Trophoblast cell (in vitro differentiated cells and primary cell): ENCODE measurements around the gene PPP1R1C.

Experiments
- DNase-seq, 2 donors: peaks; one replicate each; pipeline ENCODE4 v3.0.0-alpha.2; 2016
- H2AFZ ChIP-seq: 2 replicates; pipeline ENCODE4 v1.6.1; 2013; ENCODE audit warnings: low read length, moderate library complexity, mild to moderate bottlenecking; ENCODE audit not compliant: insufficient read depth, poor library complexity
- H2AK5ac ChIP-seq: 2 replicates; pipeline ENCODE4 v1.6.1; 2013; ENCODE audit warnings: mild to moderate bottlenecking, low read length
- H2BK120ac ChIP-seq: 2 replicates; pipeline ENCODE4 v1.6.1; 2013; ENCODE audit warnings: low read length, mild to moderate bottlenecking, moderate library complexity; ENCODE audit not compliant: insufficient read depth, poor library complexity
- H2BK12ac ChIP-seq: 2 replicates; pipeline ENCODE4 v1.6.1; 2013; ENCODE audit warnings: mild to moderate bottlenecking, low read length, moderate library complexity
- H2BK5ac ChIP-seq: 2 replicates; pipeline ENCODE4 v1.6.1; 2013; ENCODE audit warnings: low read length, low read depth, moderate library complexity, mild to moderate bottlenecking; ENCODE audit not compliant: poor library complexity
- H3K14ac ChIP-seq: 2 replicates; pipeline ENCODE4 v1.6.1; 2013; ENCODE audit warnings: mild to moderate bottlenecking, low read length
- H3K18ac ChIP-seq: 2 replicates; pipeline ENCODE4 v1.6.1; 2013; ENCODE audit warnings: mild to moderate bottlenecking, low read length
- H3K23ac ChIP-seq: 2 replicates; pipeline ENCODE4 v1.6.1; 2013; ENCODE audit warnings: low read length
- H3K27ac ChIP-seq: 2 replicates; pipeline ENCODE4 v1.5.1; 2013; ENCODE audit warnings: low read depth, mild to moderate bottlenecking, inconsistent platforms, low read length, moderate library complexity
- H3K27me3 ChIP-seq: 2 replicates; pipeline ENCODE4 v1.6.1; 2013; ENCODE audit warnings: inconsistent platforms, mild to moderate bottlenecking, low read length, moderate library complexity; ENCODE audit not compliant: insufficient read depth
- H3K36me3 ChIP-seq, 2 experiments: 1 replicate in 1 of 2; 2 replicates in 1 of 2; pipeline ENCODE4 v1.6.1; 2013; ENCODE audit warnings: low read length in 2 of 2, mild to moderate bottlenecking in 2 of 2, moderate library complexity in 1 of 2; ENCODE audit not compliant: insufficient read depth in 2 of 2, control insufficient read depth in 1 of 2
- H3K4ac ChIP-seq: 2 replicates; pipeline ENCODE4 v1.6.1; 2013; ENCODE audit warnings: low read depth, mild to moderate bottlenecking, low read length, moderate library complexity
- H3K4me1 ChIP-seq, 2 experiments: 1 replicate in 1 of 2; 2 replicates in 1 of 2; pipeline ENCODE4 v1.6.1; 2013; ENCODE audit warnings: low read length in 2 of 2, mild to moderate bottlenecking in 2 of 2, moderate library complexity in 1 of 2; ENCODE audit not compliant: insufficient read depth in 2 of 2, control insufficient read depth in 1 of 2
- H3K4me2 ChIP-seq: 2 replicates; pipeline ENCODE4 v1.6.1; 2013; ENCODE audit warnings: inconsistent platforms, mild to moderate bottlenecking, low read length, moderate library complexity
- H3K4me3 ChIP-seq: 2 replicates; pipeline ENCODE4 v1.5.1; 2013; ENCODE audit warnings: mild to moderate bottlenecking, low read depth, low read length, inconsistent platforms
- H3K79me1 ChIP-seq: one replicate; pipeline ENCODE4 v1.6.1; 2013; ENCODE audit warnings: low read length
- H3K79me2 ChIP-seq: 2 replicates; pipeline ENCODE4 v1.6.1; 2013; ENCODE audit warnings: low read length, mild to moderate bottlenecking; ENCODE audit not compliant: control insufficient read depth, insufficient read depth, poor library complexity
- H3K9ac ChIP-seq: 2 replicates; pipeline ENCODE4 v1.6.1; 2013; ENCODE audit warnings: mild to moderate bottlenecking, low read length
- H3K9me3 ChIP-seq: 2 replicates; pipeline ENCODE4 v1.6.1; 2013; ENCODE audit warnings: low read depth, mild to moderate bottlenecking, control low read depth, inconsistent platforms, low read length; ENCODE audit not compliant: insufficient read depth
- H4K12ac ChIP-seq: 2 replicates; pipeline ENCODE4 v1.6.1; 2013; ENCODE audit warnings: low read depth, mild to moderate bottlenecking, low read length, moderate library complexity
- H4K8ac ChIP-seq: 2 replicates; pipeline ENCODE4 v1.6.1; 2013; ENCODE audit warnings: low read depth, mild to moderate bottlenecking, low read length, moderate library complexity
- H4K91ac ChIP-seq: one replicate; pipeline ENCODE4 v1.6.1; 2013; ENCODE audit warnings: low read depth, mild to moderate bottlenecking, low read length, moderate library complexity
- WGBS: extraction: QIAGEN DNeasy Blood & Tissue Kit; methylation state at CpG from one replicate; pipeline ENCODE4 v1.1.7; 2013; ENCODE audit warnings: missing lambda C conversion rate; ENCODE audit not compliant: insufficient read length, insufficient coverage; ENCODE audit errors: extremely low coverage; 5-methylcytosine and 5-hydroxymethylcytosine counted together

The PPP1R1C gene

GRCh38 chr2:182031956-182032355 is 46.3 kb downstream of the PPP1R1C start:
- Histone ChIP-seq H2BK5ac (no peak overlapping the region), H3K9me3 (no peaks in the 10 kb centered on the region)
- WGBS = no CpG with 5 or more reads among the region's 2 CpGs

GRCh38 chr2:182033449-182033848 is 47.8 kb downstream of the PPP1R1C start:
- Histone ChIP-seq H4K8ac (no peak overlapping the region), H3K4ac (no peak overlapping the region), H3K79me1 (no peaks in the 10 kb centered on the region), H3K14ac (no peak overlapping the region), H3K79me2 (no peaks in the 10 kb centered on the region), H3K18ac (no peak overlapping the region), H2AFZ (no peak overlapping the region), H4K91ac (no peak overlapping the region), H2AK5ac (no peak overlapping the region), H3K36me3 (no peaks in the 10 kb centered on the region), H2BK120ac (no peak overlapping the region), H4K12ac (no peak overlapping the region), H3K27ac (no peak overlapping the region), H3K9ac (no peak overlapping the region), H3K4me3 (no peak overlapping the region), H3K23ac (no peak overlapping the region), H3K9me3 (no peaks in the 10 kb centered on the region), H3K4me1 (no peaks in the 10 kb centered on the region), H3K4me2 (no peak overlapping the region), H3K27me3 (no peaks in the 10 kb centered on the region), H2BK5ac (no peak overlapping the region), H2BK12ac (no peak overlapping the region)
- no CpG with 5 or more reads among the region's 3 CpGs for whole genome bisulfite sequencing
- DNase-seq = no peak

More at GRCh38 chr2:182031956-182032355, 46.3 kb downstream of the PPP1R1C start:
- no peak overlapping the region for H4K91ac ChIP-seq
- no peak overlapping the region for H3K18ac ChIP-seq
- H3K27ac ChIP-seq = no peak overlapping the region
- H3K4me1 ChIP-seq = no peaks in the 10 kb centered on the region
- H3K36me3 ChIP-seq = no peaks in the 10 kb centered on the region
- no peak overlapping the region for H3K4me2 ChIP-seq
- H4K12ac ChIP-seq = no peak overlapping the region
- no peak overlapping the region for H4K8ac ChIP-seq
- no peak for DNase-seq
- H2BK12ac ChIP-seq = no peak overlapping the region
- H2AK5ac ChIP-seq = no peak overlapping the region
- H3K14ac ChIP-seq = no peak overlapping the region
- H3K23ac ChIP-seq = no peak overlapping the region
- no peak overlapping the region for H2BK120ac ChIP-seq
- no peak overlapping the region for H3K4ac ChIP-seq
- no peak overlapping the region for H3K4me3 ChIP-seq
- no peak overlapping the region for H2AFZ ChIP-seq
- no peaks in the 10 kb centered on the region for H3K79me1 ChIP-seq
- no peaks in the 10 kb centered on the region for H3K79me2 ChIP-seq
- H3K9ac ChIP-seq = no peak overlapping the region
- H3K27me3 ChIP-seq = no peaks in the 10 kb centered on the region

GRCh38 chr2:182038576-182038975 is 52.9 kb downstream of the PPP1R1C start:
- no peak overlapping the region for H3K18ac ChIP-seq
- H3K4me3 ChIP-seq = no peak overlapping the region
- no peak overlapping the region for H4K8ac ChIP-seq
- no peaks in the 10 kb centered on the region for H3K79me1 ChIP-seq
- no CpG with 5 or more reads among the region's 1 CpG for WGBS
- H4K91ac ChIP-seq = no peak overlapping the region
- no peaks in the 10 kb centered on the region for H3K36me3 ChIP-seq
- H3K23ac ChIP-seq = no peak overlapping the region
- H2BK12ac ChIP-seq = no peak overlapping the region
- no peaks in the 10 kb centered on the region for H3K27me3 ChIP-seq
- H3K4me1 ChIP-seq = no peaks in the 10 kb centered on the region
- H2BK120ac ChIP-seq = no peak overlapping the region
- no peak overlapping the region for H3K27ac ChIP-seq
- H2AK5ac ChIP-seq = no peak overlapping the region
- H3K79me2 ChIP-seq = no peaks in the 10 kb centered on the region
- H2BK5ac ChIP-seq = no peak overlapping the region
- H3K4me2 ChIP-seq = no peak overlapping the region
- DNase-seq = peak in 1 of 2 donors; percentile 53
- H3K9ac ChIP-seq = no peak overlapping the region
- H3K9me3 ChIP-seq = no peaks in the 10 kb centered on the region
- H2AFZ ChIP-seq = no peak overlapping the region
- no peak overlapping the region for H3K4ac ChIP-seq
- H4K12ac ChIP-seq = no peak overlapping the region
- H3K14ac ChIP-seq = no peak overlapping the region

GRCh38 chr2:182043021-182043420 is 57.4 kb downstream of the PPP1R1C start:
- H4K91ac ChIP-seq = no peak overlapping the region
- no peak overlapping the region for H3K18ac ChIP-seq
- no peak overlapping the region for H2AK5ac ChIP-seq
- no peaks in the 10 kb centered on the region for H3K9me3 ChIP-seq
- no peak overlapping the region for H3K4ac ChIP-seq
- no peak for DNase-seq
- H2BK120ac ChIP-seq = no peak overlapping the region
- H3K27ac ChIP-seq = no peak overlapping the region
- no peak overlapping the region for H3K4me2 ChIP-seq
- H4K12ac ChIP-seq = no peak overlapping the region
- H2BK5ac ChIP-seq = no peak overlapping the region
- H3K27me3 ChIP-seq = no peaks in the 10 kb centered on the region
- no peaks in the 10 kb centered on the region for H3K36me3 ChIP-seq
- no peak overlapping the region for H3K9ac ChIP-seq
- no peak overlapping the region for H2BK12ac ChIP-seq
- no peaks in the 10 kb centered on the region for H3K79me1 ChIP-seq
- H3K4me3 ChIP-seq = no peak overlapping the region
- no peak overlapping the region for H2AFZ ChIP-seq
- no peak overlapping the region for H3K14ac ChIP-seq
- no peaks in the 10 kb centered on the region for H3K79me2 ChIP-seq
- no peak overlapping the region for H3K23ac ChIP-seq
- H3K4me1 ChIP-seq = no peaks in the 10 kb centered on the region
- WGBS = no CpG with 5 or more reads among the region's 1 CpG
- H4K8ac ChIP-seq = no peak overlapping the region
